HEK293 (cell line): Measurements from ENCODE around the gene MAP3K20.

Experiments used
- ATF2 ChIP-seq: fragments of 450-650 bp; formaldehyde crosslinking; IDR thresholded peaks from 2 replicates; pipeline ENCODE4 v1.5.1; 2016; ENCODE audit warnings: missing biosample characterization, missing genetic modification characterization, low read depth
- CTCF ChIP-seq: fragments of 450-650 bp; formaldehyde crosslinking; IDR thresholded peaks from 2 replicates; pipeline ENCODE4 v1.5.1; 2016; ENCODE audit warnings: missing biosample characterization, missing genetic modification characterization
- SP2 ChIP-seq: fragments of 450-650 bp; formaldehyde crosslinking; IDR thresholded peaks from 2 replicates; pipeline ENCODE4 v1.5.1; 2016; ENCODE audit warnings: missing biosample characterization, missing genetic modification characterization
- ZFP3 ChIP-seq: fragments of 450-650 bp; formaldehyde crosslinking; IDR thresholded peaks from 2 replicates; pipeline ENCODE4 v1.5.1; 2016; ENCODE audit warnings: low read depth, missing biosample characterization, missing genetic modification characterization
- ZNF133 ChIP-seq: fragments of 450-650 bp; formaldehyde crosslinking; IDR thresholded peaks from 2 replicates; pipeline ENCODE4 v1.5.1; 2016; ENCODE audit warnings: missing biosample characterization, missing genetic modification characterization
- ZNF292 ChIP-seq: fragments of 450-650 bp; formaldehyde crosslinking; IDR thresholded peaks from 2 replicates; pipeline ENCODE4 v1.5.1; 2016; ENCODE audit warnings: low read depth, missing biosample characterization, missing genetic modification characterization, borderline replicate concordance
- ZNF311 ChIP-seq: fragments of 450-650 bp; formaldehyde crosslinking; IDR thresholded peaks from 2 replicates; pipeline ENCODE4 v1.5.1; 2017; ENCODE audit warnings: missing biosample characterization, missing genetic modification characterization, borderline replicate concordance
- ZNF549 ChIP-seq: fragments of 450-650 bp; IDR thresholded peaks from 2 replicates; pipeline ENCODE4 v1.5.1; 2018; ENCODE audit warnings: missing biosample characterization, missing genetic modification characterization, mild to moderate bottlenecking, inconsistent platforms, moderate library complexity
- ZNF658 ChIP-seq: fragments of 450-650 bp; formaldehyde crosslinking; IDR thresholded peaks from 2 replicates; pipeline ENCODE4; 2016; ENCODE audit warnings: missing biosample characterization, missing genetic modification characterization
- ZNF776 ChIP-seq: fragments of 450-650 bp; formaldehyde crosslinking; IDR thresholded peaks from 2 replicates; pipeline ENCODE4 v1.5.0; 2017; ENCODE audit warnings: missing biosample characterization, missing genetic modification characterization, borderline replicate concordance
- TF ChIP-seq, protein P1 (sequence below): fragments of 450-650 bp; formaldehyde crosslinking; IDR thresholded peaks from 2 replicates; pipeline ENCODE4 v1.5.1; 2016; ENCODE audit warnings: missing biosample characterization, missing genetic modification characterization
- TF ChIP-seq, protein P2 (sequence below): fragments of 450-650 bp; formaldehyde crosslinking; IDR thresholded peaks from 2 replicates; pipeline ENCODE4 v1.5.1; 2017; ENCODE audit warnings: missing biosample characterization, mild to moderate bottlenecking, missing genetic modification characterization, moderate library complexity

- TF ChIP-seq ATF2 (tag by site-specific recombination) (no peak), ZNF311 (no peak), ZNF292 (tag by site-specific recombination) (no peak), ZNF549 (tag by site-specific recombination) (no peak), ZFP3 (tag by site-specific recombination) (no peak), ZNF658 (tag by site-specific recombination) (no peak), CTCF (no peak), SP2 (tag by site-specific recombination) (no peak), ZNF133 (tag by site-specific recombination) (no peak), ZNF776 (tag by site-specific recombination) (no peak)
- TF ChIP-seq, protein P1, sequence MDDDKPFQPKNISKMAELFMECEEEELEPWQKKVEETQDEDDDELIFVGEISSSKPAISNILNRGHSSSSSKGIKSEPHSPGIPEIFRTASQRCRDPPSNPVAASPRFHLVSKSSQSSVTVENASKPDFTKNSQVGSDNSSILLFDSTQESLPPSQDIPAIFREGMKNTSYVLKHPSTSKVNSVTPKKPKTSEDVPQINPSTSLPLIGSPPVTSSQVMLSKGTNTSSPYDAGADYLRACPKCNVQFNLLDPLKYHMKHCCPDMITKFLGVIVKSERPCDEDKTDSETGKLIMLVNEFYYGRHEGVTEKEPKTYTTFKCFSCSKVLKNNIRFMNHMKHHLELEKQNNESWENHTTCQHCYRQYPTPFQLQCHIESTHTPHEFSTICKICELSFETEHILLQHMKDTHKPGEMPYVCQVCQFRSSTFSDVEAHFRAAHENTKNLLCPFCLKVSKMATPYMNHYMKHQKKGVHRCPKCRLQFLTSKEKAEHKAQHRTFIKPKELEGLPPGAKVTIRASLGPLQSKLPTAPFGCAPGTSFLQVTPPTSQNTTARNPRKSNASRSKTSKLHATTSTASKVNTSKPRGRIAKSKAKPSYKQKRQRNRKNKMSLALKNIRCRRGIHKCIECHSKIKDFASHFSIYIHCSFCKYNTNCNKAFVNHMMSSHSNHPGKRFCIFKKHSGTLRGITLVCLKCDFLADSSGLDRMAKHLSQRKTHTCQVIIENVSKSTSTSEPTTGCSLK, result no peak
- TF ChIP-seq, protein P2, sequence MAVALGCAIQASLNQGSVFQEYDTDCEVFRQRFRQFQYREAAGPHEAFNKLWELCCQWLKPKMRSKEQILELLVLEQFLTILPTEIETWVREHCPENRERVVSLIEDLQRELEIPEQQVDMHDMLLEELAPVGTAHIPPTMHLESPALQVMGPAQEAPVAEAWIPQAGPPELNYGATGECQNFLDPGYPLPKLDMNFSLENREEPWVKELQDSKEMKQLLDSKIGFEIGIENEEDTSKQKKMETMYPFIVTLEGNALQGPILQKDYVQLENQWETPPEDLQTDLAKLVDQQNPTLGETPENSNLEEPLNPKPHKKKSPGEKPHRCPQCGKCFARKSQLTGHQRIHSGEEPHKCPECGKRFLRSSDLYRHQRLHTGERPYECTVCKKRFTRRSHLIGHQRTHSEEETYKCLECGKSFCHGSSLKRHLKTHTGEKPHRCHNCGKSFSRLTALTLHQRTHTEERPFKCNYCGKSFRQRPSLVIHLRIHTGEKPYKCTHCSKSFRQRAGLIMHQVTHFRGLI, result no peak
Observed at GRCh38 chr2:173090973-173091660, 15.5 kb downstream of the MAP3K20 start.
